ENCODE results near the gene NEURL3. TPM values are rescaled to one million over a fixed set of nuclear protein-coding genes. Genes with fewer than 3 reads are reported as not detected.

Gene NEURL3
- total RNA-seq, 1 donor from 2014 or later: 0.13 TPM

- H3K4me3 Mint-ChIP-seq: peak overlapping the region; percentile 84
- peaks cover 15% of the 10 kb centered on the region for H3K4me1 Mint-ChIP-seq
- H3K36me3 Mint-ChIP-seq: no peaks in the 10 kb centered on the region
- no peaks in the 10 kb centered on the region for H3K9me3 Mint-ChIP-seq
- peak in 1 of 2 experiments; percentile 62 for DNase-seq (ENCODE audit: low spot score in 2 of 2, unreplicated experiment in 2 of 2)
- H3K27ac Mint-ChIP-seq: no peak overlapping the region
- peaks cover 41% of the 10 kb centered on the region for H3K27me3 Mint-ChIP-seq (ENCODE audit: low read depth)
- no peak for TF ChIP-seq CTCF (IDR thresholded peaks at IDR 0.05; ENCODE audit: unreplicated experiment)
Observed at GRCh38 chr2:96537066-96537733, 32.0 kb upstream of the NEURL3 start.

GRCh38 chr2:96536445-96537065 is 31.4 kb upstream of the NEURL3 start, which contains the start of gene ARID5A:
TSS of gene ARID5A (plus strand) at chr2:96536752. CDS start at chr2:96536827, 75 bp downstream.
- H3K4me3 Mint-ChIP-seq: peak within 1 kb of the TSS; percentile 84
- no peaks in the 10 kb centered on the region for H3K36me3 Mint-ChIP-seq
- H3K9me3 Mint-ChIP-seq: no peaks in the 10 kb centered on the region
- peaks cover 45% of the 10 kb centered on the region for H3K27me3 Mint-ChIP-seq (ENCODE audit: low read depth)
- DNase-seq (ENCODE audit: low spot score in 2 of 2, unreplicated experiment in 2 of 2): peak; percentile 80 to 85
- H3K27ac Mint-ChIP-seq: no peak within 1 kb of the TSS
- no peak for TF ChIP-seq CTCF (IDR thresholded peaks at IDR 0.05; ENCODE audit: unreplicated experiment)
- H3K4me1 Mint-ChIP-seq: peaks cover 21% of the 10 kb centered on the region

GRCh38 chr2:96535331-96535730 is 30.2 kb upstream of the NEURL3 start:
- peaks cover 21% of the 10 kb centered on the region for H3K4me1 Mint-ChIP-seq
- TF ChIP-seq CTCF (IDR thresholded peaks at IDR 0.05; ENCODE audit: unreplicated experiment): no peak
- no peaks in the 10 kb centered on the region for H3K36me3 Mint-ChIP-seq
- H3K9me3 Mint-ChIP-seq: no peaks in the 10 kb centered on the region
- H3K27me3 Mint-ChIP-seq (ENCODE audit: low read depth): peaks cover 55% of the 10 kb centered on the region
- no peak overlapping the region for H3K27ac Mint-ChIP-seq
- DNase-seq (ENCODE audit: low spot score in 2 of 2, unreplicated experiment in 2 of 2): no peak
- no peak overlapping the region for H3K4me3 Mint-ChIP-seq

GRCh38 chr2:96534701-96535181 is 29.6 kb upstream of the NEURL3 start:
- no peak for TF ChIP-seq CTCF (IDR thresholded peaks at IDR 0.05; ENCODE audit: unreplicated experiment)
- Mint-ChIP-seq H3K27ac (no peak overlapping the region), H3K27me3 (ENCODE audit: low read depth) (peaks cover 55% of the 10 kb centered on the region), H3K4me1 (peaks cover 22% of the 10 kb centered on the region), H3K36me3 (no peaks in the 10 kb centered on the region), H3K4me3 (no peak overlapping the region), H3K9me3 (no peaks in the 10 kb centered on the region)
- DNase-seq (ENCODE audit: low spot score in 2 of 2, unreplicated experiment in 2 of 2): no peak

- DNase-seq (ENCODE audit: low spot score in 2 of 2, unreplicated experiment in 2 of 2): no peak
- Mint-ChIP-seq H3K9me3 (no peaks in the 10 kb centered on the region), H3K27ac (no peak overlapping the region), H3K4me1 (peaks cover 22% of the 10 kb centered on the region), H3K27me3 (ENCODE audit: low read depth) (peaks cover 55% of the 10 kb centered on the region), H3K4me3 (no peak overlapping the region), H3K36me3 (no peaks in the 10 kb centered on the region)
- no peak for TF ChIP-seq CTCF (IDR thresholded peaks at IDR 0.05; ENCODE audit: unreplicated experiment)
Observed at GRCh38 chr2:96534141-96534540, 29.0 kb upstream of the NEURL3 start.

Measured in mesothelial cell of epicardium (in vitro differentiated cells).